K562 treated with DMSO at 1 percent for 4 hours (cell line): ENCODE data around the gene ELOVL1. TPM values are rescaled to one million over a fixed set of nuclear protein-coding genes. Genes with fewer than 3 reads are reported as not detected.

Experiments used
- total RNA-seq: library from RNA; unstranded; fragments of 300-600 nt; gene quantifications from 2 replicates; pipeline ENCODE4 v1.2.3, GENCODE V29; 2022; ENCODE audit not compliant: insufficient read depth

Gene ELOVL1
- 87.0 and 121 TPM in 2 replicates for total RNA-seq

DNA sequence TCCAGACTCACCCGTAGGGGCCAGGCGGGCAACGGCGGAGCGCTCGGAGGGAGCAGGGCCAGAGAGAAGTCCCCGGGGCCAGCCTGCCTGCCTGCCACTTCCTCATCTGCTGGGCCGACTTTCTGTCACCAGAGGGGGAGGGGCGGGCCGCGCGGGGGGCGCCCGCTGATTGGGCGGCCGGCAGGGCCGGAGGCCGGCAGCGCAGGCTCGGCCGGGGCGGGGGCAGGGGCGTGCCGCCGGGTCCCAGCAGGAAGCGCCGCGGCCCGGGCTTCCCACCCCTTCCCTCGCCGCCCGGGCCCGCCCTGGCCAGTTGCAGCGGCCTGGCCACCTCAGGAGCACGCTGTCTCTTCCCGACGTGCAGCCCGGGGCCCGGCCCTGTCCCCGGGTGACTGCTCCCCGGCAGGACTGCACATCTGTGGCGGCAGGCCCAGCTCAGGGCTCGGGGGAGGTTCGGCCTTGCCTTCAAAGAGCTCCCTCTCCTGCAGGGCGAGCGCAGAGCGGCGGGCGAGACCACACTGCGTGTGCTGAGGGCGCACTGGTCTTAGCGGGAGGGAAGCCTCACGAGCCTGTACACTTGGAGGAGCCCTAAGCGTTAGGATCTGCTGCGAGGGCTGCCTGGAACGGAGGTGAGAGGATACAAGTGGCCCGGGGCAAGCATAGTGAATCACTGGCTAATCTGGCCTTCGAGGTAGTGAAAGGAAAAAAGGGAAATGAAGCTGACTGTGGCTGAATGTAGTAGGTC lies at the start of gene ELOVL1:
Gene ELOVL1, minus strand, starts transcription at position 108 of the 742 bp plus-strand sequence. CDS start 2,402 bp downstream, outside the sequence.

DNA sequence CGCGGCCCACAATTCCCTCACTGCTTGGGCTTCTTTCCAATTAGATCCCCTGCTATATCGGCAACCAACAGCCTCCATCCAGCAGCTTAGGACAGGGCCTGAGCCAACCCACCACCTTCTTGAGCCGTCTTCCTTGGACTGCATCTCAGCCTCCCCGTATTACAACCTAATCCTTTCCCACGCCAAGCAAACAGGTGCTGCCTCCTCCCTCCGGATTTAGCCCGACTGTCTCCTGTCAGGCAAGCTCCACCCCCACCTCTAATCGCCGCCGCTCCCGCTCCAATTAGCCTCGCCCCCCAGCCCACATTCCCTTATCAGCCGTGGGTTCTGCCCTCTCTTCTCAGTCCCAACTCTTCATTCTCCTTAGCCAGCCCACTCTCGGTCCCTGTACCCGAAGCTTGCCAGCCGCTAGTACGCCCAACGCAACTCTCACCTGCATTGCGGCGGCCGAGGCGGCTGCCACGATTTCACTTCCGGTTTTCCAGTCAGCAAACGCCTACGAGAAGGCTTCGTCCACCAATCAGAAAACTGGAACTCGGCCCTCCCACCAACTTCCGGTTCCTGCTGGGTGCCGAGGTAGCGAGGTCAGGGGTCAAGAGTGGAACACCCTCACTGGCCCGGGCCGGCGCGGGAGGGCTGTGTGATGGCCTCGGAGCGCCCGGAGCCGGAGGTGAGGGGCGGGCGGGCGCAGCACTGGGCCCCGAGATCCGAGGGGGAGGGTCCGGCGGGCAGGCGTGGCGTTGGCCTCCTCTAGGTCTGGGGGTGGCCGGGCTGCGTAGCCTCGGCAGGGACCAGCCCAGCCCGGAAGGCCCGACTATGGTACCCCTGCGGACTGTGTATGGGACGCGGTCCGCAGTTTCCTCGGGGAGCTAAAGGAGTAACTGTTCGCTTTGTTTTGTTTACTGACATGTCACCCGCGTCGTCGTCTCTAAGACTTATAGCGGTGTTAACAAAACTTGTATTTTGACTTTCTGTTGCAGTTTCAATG lies 21.8 kb upstream of the ELOVL1 start, which contains the start of the genes MED8 and SZT2:
Gene MED8, minus strand, starts transcription at position 475 of the 988 bp plus-strand sequence. Its CDS starts 36 bp downstream, at position 439.
Gene SZT2, plus strand, starts transcription at position 574 of the 988 bp plus-strand sequence. Its CDS starts 70 bp downstream, at position 644.

DNA sequence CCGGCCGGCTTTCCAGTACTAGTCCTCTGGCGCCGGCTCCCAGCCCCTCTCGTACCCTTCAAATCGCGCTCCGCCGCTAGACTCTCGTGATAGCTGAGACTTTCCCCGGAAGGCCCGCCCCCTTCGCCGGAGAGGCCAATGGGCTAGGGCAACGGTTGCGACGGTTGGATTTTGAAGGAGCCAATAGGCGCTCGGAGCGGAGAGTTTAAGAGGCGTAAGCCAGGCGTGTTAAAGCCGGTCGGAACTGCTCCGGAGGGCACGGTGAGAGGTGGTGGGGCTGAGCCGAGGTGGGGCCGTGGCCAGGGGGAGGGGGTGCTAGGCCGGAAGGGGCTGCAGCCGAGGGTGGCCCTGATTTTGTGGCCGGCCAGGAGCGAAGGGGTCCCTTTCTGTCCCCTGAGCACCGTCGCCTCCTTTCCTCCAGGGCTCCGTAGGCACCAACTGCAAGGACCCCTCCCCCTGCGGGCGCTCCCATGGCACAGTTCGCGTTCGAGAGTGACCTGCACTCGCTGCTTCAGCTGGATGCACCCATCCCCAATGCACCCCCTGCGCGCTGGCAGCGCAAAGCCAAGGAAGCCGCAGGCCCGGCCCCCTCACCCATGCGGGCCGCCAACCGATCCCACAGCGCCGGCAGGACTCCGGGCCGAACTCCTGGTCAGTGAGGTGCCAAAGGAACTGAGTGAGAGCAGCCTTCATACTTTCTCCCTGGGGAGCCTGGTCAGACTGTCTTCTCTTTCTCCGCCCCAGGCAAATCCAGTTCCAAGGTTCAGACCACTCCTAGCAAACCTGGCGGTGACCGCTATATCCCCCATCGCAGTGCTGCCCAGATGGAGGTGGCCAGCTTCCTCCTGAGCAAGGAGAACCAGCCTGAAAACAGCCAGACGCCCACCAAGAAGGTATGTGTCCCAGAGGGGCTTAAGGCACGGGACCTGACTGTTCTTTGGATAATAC lies 8.8 kb downstream of the ELOVL1 start, which contains the start of gene CDC20:
Gene CDC20, plus strand, starts transcription at position 236 of the 948 bp plus-strand sequence. Its CDS starts 235 bp downstream, at position 471.

DNA sequence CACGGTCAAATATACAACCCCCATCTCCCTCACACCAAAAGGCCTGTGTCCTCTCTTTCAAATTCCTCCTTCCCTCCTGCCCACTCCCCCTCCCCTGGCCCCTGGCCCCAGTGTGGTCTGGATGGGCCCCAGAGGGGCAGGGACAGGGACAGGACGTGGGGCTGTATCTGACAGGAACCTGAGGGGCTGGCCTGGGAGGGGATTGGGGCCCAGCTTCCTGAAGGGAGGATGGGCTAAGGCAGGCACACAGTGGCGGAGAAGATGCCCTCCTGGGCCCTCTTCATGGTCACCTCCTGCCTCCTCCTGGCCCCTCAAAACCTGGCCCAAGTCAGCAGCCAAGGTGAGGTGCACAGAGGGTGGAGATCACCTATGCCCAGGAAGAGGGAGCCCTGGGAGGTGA lies 30.2 kb downstream of the ELOVL1 start, which contains the start of gene MPL:
Gene MPL, plus strand, starts transcription at position 231 of the 400 bp plus-strand sequence. Its CDS starts 31 bp downstream, at position 262.

Other genes with a start within 250 kb of the ELOVL1 start
- 81.8 and 100.0 TPM in 2 replicates for gene EBNA1BP2, start 195.7 kb downstream of the ELOVL1 start, total RNA-seq
- not detected in 2 replicates for gene CFAP57, start 195.7 kb downstream of the ELOVL1 start, total RNA-seq
- 0.36 TPM in 1 of 2 replicates, not detected in the other for gene TMEM125, start 98.0 kb downstream of the ELOVL1 start, total RNA-seq
- not detected in 2 replicates for gene C1orf210, start 82.4 kb downstream of the ELOVL1 start, total RNA-seq
- not detected in 2 replicates for gene TIE1, start 67.0 kb downstream of the ELOVL1 start, total RNA-seq
- gene MPL, start 30.2 kb downstream of the ELOVL1 start, total RNA-seq, result not detected in 2 replicates
- gene CDC20, start 9.0 kb downstream of the ELOVL1 start, total RNA-seq, result 131 and 137 TPM in 2 replicates
- 47.2 and 48.6 TPM in 2 replicates for gene MED8, start 21.8 kb upstream of the ELOVL1 start, total RNA-seq
- 13.9 and 21.8 TPM in 2 replicates for gene SZT2, start 21.9 kb upstream of the ELOVL1 start, total RNA-seq
- gene HYI, start 85.9 kb upstream of the ELOVL1 start, total RNA-seq, result 6.8 and 8.5 TPM in 2 replicates
- gene PTPRF, start 162.9 kb upstream of the ELOVL1 start, total RNA-seq, result 2.1 TPM in 2 replicates